Middle frontal gyrus (tissue), 1 donor: ENCODE results near the gene SLC9A1.

ENCODE experiments used
- DNase-seq: peaks from one replicate; pipeline ENCODE4 v3.0.0-alpha.2; 2015; ENCODE audit warnings: low spot score; ENCODE audit errors: extremely low spot score

The SLC9A1 gene

GRCh38 chr1:27152004-27152828 is 2.7 kb downstream of the SLC9A1 start:
- no peak for DNase-seq

GRCh38 chr1:27150641-27151040 is 4.3 kb downstream of the SLC9A1 start:
- DNase-seq, result no peak

- no peak for DNase-seq
These were observed 4.7 kb downstream of the SLC9A1 start for GRCh38 chr1:27150183-27150582.

GRCh38 chr1:27149762-27150113 is 5.2 kb downstream of the SLC9A1 start:
- no peak for DNase-seq

GRCh38 chr1:27149084-27149761 is 5.7 kb downstream of the SLC9A1 start:
- no peak for DNase-seq

- no peak for DNase-seq
These were observed 6.3 kb downstream of the SLC9A1 start for GRCh38 chr1:27148591-27148990.

GRCh38 chr1:27147842-27148518 is 6.9 kb downstream of the SLC9A1 start:
- no peak for DNase-seq

GRCh38 chr1:27145934-27146354 is 9.0 kb downstream of the SLC9A1 start:
- DNase-seq, result no peak

GRCh38 chr1:27144920-27145661 is 9.8 kb downstream of the SLC9A1 start:
- no peak for DNase-seq

GRCh38 chr1:27144049-27144748 is 10.7 kb downstream of the SLC9A1 start:
- DNase-seq, result no peak

- no peak for DNase-seq
These were observed 11.5 kb downstream of the SLC9A1 start for GRCh38 chr1:27143401-27143800.

GRCh38 chr1:27142464-27142863 is 12.5 kb downstream of the SLC9A1 start:
- no peak for DNase-seq

GRCh38 chr1:27141266-27142003 is 13.5 kb downstream of the SLC9A1 start:
- DNase-seq, result no peak

- no peak for DNase-seq
These were observed 14.9 kb downstream of the SLC9A1 start for GRCh38 chr1:27139980-27140379.

GRCh38 chr1:27138927-27139326 is 16.0 kb downstream of the SLC9A1 start:
- no peak for DNase-seq

GRCh38 chr1:27138368-27138767 is 16.6 kb downstream of the SLC9A1 start:
- DNase-seq, result no peak

GRCh38 chr1:27137544-27138075 is 17.3 kb downstream of the SLC9A1 start:
- no peak for DNase-seq

- DNase-seq, result no peak
These were observed 17.9 kb downstream of the SLC9A1 start for GRCh38 chr1:27136998-27137542.

- no peak for DNase-seq
These were observed 18.7 kb downstream of the SLC9A1 start for GRCh38 chr1:27136236-27136551.
